Choroid plexus epithelial cell (primary cell): ENCODE measurements around the gene SLAMF7.
"Not testable (repeated sequence)": the region's sequence is repeated elsewhere in the genome, so short reads cannot be mapped to it uniquely, and the experiment has no call there.

Experiments
- DNase-seq: peaks from one replicate; pipeline ENCODE4 v3.0.0-alpha.2; 2010; ENCODE audit warnings: low read depth
- H3K4me3 ChIP-seq: 2 replicates; pipeline ENCODE4 v1.5.1; 2011; ENCODE audit warnings: low read depth, mild to moderate bottlenecking, control low read depth, low read length, moderate library complexity
- TF ChIP-seq, protein P1 (sequence below): conservative IDR thresholded peaks from 2 replicates; pipeline ENCODE4 v1.5.1; 2011; ENCODE audit warnings: low read depth, mild to moderate bottlenecking, control low read depth, inconsistent platforms, low read length, moderate library complexity

The SLAMF7 gene

DNA sequence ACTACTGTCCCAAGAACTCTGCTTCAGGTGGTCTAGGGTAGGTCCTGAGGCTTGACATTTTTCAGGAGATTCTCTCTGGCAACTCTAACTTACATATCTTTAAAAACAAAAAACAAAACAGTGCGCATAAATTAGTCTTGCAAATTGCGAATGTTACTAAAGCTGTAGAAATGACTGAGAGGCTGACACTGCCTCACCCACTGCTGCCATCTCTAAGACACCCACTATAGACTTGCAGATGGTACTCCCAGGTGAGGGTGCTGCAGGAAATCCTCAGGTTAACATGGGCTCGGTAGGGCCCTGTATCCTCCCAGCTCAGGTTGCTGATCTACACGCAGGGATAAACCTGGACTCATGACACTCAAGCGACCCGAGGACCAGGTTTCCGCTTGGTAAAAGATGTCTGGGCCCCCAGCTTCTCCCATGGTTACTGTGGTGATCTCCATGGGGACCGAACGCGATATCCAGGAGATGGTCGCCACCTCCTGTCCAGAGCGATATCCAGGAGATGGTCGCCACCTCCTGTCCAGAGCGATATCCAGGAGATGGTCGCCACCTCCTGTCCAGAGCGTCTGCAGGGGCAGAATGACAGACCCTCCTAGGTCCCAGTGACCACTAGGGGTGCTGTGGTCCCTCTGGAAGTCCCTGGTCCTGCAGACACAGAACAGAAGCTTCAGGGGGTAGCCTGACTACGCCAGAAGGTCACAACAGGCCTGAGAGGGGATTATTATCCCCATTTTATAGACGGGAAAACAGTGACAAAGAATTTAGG, 40.8 kb downstream of the SLAMF7 start:
- H3K4me3 ChIP-seq: no peak overlapping the region
- TF ChIP-seq, protein P1, sequence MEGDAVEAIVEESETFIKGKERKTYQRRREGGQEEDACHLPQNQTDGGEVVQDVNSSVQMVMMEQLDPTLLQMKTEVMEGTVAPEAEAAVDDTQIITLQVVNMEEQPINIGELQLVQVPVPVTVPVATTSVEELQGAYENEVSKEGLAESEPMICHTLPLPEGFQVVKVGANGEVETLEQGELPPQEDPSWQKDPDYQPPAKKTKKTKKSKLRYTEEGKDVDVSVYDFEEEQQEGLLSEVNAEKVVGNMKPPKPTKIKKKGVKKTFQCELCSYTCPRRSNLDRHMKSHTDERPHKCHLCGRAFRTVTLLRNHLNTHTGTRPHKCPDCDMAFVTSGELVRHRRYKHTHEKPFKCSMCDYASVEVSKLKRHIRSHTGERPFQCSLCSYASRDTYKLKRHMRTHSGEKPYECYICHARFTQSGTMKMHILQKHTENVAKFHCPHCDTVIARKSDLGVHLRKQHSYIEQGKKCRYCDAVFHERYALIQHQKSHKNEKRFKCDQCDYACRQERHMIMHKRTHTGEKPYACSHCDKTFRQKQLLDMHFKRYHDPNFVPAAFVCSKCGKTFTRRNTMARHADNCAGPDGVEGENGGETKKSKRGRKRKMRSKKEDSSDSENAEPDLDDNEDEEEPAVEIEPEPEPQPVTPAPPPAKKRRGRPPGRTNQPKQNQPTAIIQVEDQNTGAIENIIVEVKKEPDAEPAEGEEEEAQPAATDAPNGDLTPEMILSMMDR: peak; percentile 29
- peak; percentile 12 for DNase-seq

DNA sequence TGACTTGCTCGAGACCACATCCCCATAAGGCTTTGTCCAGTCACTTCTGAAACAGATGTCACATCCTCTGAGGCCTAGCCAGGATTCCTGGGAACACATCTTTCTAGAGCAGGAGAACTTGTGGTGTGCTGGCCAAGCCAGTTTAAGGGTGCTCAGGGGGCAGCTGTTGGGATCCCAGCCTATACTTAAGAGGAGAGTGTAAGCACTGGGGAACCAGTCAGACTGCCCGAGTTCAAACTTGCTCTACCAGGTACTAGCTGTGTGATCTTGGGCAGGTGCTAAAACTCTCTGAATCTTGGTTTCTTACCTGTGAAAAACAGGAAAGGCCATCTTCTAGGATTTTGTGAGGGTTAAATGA, 41.3 kb downstream of the SLAMF7 start:
- no peak for DNase-seq
- TF ChIP-seq, protein P1: no peak
- H3K4me3 ChIP-seq: no peak overlapping the region

DNA sequence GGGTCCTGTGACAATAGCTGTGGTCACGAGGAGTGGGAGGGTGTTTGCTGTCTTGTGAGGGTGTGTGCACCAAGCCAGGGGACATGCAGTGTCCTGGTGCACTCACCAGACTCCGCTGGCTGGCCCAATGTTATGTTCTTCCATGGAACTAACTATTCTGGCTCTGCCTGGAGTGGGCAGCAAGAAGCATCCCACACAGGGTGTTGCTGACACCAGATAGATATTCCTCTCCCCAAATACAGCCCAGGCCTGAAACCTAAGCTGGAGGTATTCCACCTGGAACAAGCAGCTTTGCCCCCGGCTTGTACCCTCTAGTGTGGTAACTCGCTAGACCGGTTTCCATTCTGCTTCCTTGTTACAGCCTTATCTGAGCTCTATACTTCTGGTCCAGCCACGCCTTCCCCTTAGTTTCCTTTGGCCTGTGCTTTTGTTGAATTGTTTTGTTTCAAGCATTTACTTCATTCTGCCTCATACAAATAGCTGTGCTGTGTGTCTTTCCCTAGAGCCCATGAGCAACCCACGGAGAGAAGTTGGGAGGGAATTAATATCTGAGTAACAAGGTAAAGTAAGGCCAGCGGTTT, 42.2 kb downstream of the SLAMF7 start:
- no peak overlapping the region for H3K4me3 ChIP-seq

DNA sequence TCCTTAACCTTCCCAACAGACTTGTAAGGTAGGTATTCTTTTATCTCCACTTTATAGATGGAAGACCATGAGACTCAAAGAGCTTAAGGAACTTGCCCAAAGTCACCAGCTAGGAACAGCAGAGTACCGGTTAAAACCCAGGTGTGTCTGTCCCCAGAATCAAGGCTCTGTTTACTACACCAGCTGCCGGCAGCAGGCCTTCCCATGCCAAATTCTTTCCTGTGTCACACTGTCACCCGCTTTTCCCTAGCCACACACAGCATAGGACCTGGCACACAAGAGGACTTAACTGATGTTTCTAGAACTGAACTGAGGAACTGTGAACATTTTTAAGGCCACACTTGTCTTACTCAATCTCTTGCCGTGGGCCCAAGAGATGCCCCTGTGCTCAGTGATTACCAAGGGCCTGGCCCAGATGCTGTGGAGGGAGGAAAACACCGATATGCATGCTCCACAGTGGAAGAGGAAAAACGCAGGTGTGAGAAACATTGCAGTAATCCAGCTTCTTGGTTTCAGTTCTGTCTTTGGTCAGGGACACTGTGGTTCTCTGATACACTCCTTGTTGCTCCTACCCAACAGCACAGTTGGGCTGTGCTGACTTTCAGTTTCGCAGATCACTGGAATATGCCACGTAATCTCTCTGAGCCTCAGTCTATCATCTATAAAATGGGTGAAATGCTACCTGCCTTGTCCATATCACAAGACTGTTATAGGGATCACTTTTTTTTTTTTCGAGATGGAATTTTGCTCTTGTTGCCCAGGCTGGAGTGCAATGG, 43.1 kb downstream of the SLAMF7 start:
- no peak for DNase-seq
- H3K4me3 ChIP-seq: no peak overlapping the region
- TF ChIP-seq, protein P1: no peak

More for the DNA sequence above, 42.2 kb downstream of the SLAMF7 start:
- TF ChIP-seq, protein P1: no peak
- DNase-seq: no peak

DNA sequence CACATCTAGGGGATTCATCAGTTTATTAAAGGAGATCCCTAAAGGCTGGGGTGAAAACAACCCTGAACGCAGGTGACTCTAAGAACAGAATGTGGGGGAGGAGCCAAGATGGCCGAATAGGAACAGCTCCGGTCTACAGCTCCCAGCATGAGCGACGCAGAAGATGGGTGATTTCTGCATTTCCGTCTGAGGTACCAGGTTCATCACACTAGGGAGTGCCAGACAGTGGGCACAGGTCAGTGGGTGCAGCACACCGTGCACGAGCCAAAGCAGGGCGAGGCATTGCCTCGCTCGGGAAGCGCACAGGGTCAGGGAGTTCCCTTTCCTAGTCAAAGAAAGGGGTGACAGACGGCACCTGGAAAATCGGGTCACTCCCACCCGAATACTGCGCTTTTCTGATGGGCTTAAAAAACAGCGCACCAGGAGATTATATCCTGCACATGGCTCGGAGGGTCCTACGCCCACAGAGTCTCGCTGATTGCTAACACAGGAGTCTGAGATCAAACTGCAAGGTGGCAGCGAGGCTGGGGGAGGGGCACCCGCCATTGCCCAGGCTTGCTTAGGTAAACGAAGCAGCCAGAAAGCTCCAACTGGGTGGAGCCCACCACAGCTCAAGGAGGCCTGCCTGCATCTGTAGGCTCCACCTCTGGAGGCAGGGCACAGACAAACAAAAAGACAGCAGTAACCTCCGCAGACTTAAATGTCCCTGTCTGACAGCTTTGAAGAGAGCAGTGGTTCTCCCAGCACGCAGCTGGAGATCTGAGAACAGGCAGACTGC, 44.1 kb downstream of the SLAMF7 start:
- not testable (repeated sequence) for DNase-seq, H3K4me3 ChIP-seq

DNA sequence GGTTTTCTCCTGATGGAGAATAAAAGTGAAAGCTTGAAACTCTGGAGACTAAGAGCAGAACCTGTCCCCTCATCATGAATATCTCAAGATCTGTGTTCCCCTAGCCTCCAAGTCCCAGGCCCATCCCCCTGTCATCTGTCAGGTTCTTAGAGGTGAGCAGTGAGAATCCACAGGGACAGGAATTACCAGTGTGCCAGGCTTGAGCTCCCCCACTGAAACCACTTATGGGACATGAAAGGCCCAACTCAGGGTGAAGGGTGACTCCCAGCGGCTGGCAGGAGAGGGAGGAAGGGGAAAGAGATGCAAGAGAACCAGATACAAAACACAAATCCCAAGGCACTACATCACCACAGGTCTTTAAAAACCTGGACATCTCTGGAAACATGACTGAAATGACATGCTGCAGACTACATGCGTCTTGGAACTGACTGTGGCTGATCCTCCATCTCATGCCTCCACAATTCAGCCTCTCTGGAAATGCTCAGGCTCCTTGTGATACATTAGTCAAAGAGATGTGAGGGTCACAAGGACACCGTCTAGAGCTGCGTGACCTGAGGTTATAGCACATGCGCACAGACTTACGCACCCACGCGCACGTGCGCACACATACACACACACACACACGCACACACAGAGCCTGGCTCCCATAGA, 50.1 kb downstream of the SLAMF7 start:
- no peak for DNase-seq
- H3K4me3 ChIP-seq: no peak overlapping the region
- TF ChIP-seq, protein P1: no peak
